ENCODE results near the gene SIK3. TPM values are rescaled to one million over a fixed set of nuclear protein-coding genes. Genes with fewer than 3 reads are reported as not detected.
"Not testable (repeated sequence)": the region's sequence is repeated elsewhere in the genome, so short reads cannot be mapped to it uniquely, and the experiment has no call there.

SIK3 gene
- total RNA-seq, 2 donors from 2014 or later, result 37.2 to 43.5 TPM

DNA sequence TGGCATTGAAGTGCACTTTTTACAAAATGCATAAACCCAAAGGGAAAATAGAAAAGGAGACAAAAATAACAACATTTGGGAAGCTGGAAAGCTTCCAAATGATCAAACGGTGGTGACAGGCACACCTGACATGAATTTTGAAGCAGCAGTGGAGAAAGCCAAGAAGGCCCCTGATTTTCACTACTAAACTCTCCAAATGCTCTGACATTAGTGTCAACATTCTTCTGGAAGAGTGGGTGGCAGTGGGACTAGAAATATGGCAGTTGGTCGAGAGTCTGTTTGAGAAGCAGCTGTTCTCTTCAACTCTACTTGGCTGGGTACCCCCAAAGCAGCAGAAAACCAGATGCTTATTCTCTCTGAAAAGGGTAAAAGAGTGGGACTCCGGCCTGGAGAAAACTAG lies 294.2 kb downstream of the SIK3 start:
- Mint-ChIP-seq H3K27ac (no peak overlapping the region), H3K4me3 (no peak overlapping the region)

DNA sequence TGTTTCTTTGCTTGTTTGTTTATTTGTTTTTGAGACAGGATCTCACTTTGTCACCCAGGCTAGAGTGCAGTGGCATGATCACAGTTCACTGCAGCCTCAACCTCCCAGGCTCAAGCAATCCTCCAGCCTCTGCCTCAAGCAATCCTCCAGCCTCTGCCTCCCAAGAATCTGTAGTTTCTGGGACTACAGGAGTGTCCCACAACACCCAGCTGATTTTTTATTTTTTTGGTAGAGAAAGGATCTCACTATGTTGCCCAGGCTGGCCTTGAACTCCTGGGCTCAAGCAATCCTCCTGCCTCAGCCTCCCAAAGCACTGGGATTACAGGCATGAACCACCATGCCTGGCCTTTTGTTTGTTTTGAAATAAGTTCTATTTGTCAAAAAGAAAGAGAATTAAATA lies 296.6 kb downstream of the SIK3 start:
- H3K4me3 Mint-ChIP-seq, result not testable (repeated sequence)
- H3K27me3 Mint-ChIP-seq (ENCODE audit: insufficient read depth), result peaks cover 11% of the 10 kb centered on the region

More for the DNA sequence above, 294.2 kb downstream of the SIK3 start:
- Histone ChIP-seq H3K27ac (ENCODE audit: low read depth, low read length) (no peak overlapping the region), H3K9ac (ENCODE audit: extremely low read depth, low read length, poor library complexity, severe bottlenecking) (no peak overlapping the region), H3K4me3 (ENCODE audit: low read length) (no peak overlapping the region), H3K27me3 (ENCODE audit: control insufficient read depth, insufficient read depth, low read length, poor library complexity, severe bottlenecking) (no peaks in the 10 kb centered on the region), H3K36me3 (ENCODE audit: control insufficient read depth, insufficient read depth, low read length) (no peaks in the 10 kb centered on the region), H3K9me3 (ENCODE audit: control insufficient read depth, low read length) (no peaks in the 10 kb centered on the region), H3K4me1 (ENCODE audit: control insufficient read depth, insufficient read depth, low read length) (peaks cover 5% of the 10 kb centered on the region)
- H3K9me3 Mint-ChIP-seq, result no peaks in the 10 kb centered on the region
- peaks cover 15% of the 10 kb centered on the region for H3K4me1 Mint-ChIP-seq
- peaks cover 11% of the 10 kb centered on the region for H3K27me3 Mint-ChIP-seq (ENCODE audit: insufficient read depth)
- H3K36me3 Mint-ChIP-seq (ENCODE audit: low read depth), result no peaks in the 10 kb centered on the region
- TF ChIP-seq, protein P1, sequence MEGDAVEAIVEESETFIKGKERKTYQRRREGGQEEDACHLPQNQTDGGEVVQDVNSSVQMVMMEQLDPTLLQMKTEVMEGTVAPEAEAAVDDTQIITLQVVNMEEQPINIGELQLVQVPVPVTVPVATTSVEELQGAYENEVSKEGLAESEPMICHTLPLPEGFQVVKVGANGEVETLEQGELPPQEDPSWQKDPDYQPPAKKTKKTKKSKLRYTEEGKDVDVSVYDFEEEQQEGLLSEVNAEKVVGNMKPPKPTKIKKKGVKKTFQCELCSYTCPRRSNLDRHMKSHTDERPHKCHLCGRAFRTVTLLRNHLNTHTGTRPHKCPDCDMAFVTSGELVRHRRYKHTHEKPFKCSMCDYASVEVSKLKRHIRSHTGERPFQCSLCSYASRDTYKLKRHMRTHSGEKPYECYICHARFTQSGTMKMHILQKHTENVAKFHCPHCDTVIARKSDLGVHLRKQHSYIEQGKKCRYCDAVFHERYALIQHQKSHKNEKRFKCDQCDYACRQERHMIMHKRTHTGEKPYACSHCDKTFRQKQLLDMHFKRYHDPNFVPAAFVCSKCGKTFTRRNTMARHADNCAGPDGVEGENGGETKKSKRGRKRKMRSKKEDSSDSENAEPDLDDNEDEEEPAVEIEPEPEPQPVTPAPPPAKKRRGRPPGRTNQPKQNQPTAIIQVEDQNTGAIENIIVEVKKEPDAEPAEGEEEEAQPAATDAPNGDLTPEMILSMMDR (conservative IDR thresholded peaks at IDR 0.05), result no peak
- 89 to 93% methylated on average over 3 of the region's 3 CpGs for WGBS, 2 experiments (ENCODE audit: insufficient coverage in 1 of 2, insufficient read length in 1 of 2)
- no peak for DNase-seq

DNA sequence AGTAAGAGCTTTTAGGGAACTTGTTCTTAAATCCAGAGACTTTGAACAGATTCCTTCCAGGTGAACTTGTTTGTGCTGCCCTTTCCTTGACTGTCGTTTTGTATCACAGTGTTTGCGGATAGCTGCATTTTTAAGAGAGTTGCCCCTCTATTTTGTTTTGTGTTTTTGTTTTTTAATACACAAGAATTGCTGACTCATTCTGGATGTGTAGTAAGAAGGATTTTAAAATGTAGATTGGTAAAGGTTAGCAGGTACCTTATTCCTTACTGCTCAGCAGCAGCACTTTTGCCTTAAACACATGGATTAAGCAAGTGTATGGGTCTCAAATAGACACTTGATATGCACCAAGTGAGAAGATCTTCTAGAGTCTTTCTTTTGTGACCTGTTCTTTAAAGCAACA lies 297.6 kb downstream of the SIK3 start:
- Mint-ChIP-seq H3K36me3 (ENCODE audit: low read depth) (no peaks in the 10 kb centered on the region), H3K4me1 (no peaks in the 10 kb centered on the region), H3K27me3 (ENCODE audit: insufficient read depth) (peaks cover 11% of the 10 kb centered on the region), H3K27ac (no peak overlapping the region), H3K9me3 (no peaks in the 10 kb centered on the region), H3K4me3 (no peak overlapping the region)
- H3K9ac ChIP-seq (ENCODE audit: extremely low read depth, low read length, poor library complexity, severe bottlenecking), result no peak overlapping the region
- no peaks in the 10 kb centered on the region for H3K9me3 ChIP-seq (ENCODE audit: control insufficient read depth, low read length)
- H3K27ac ChIP-seq (ENCODE audit: low read depth, low read length), result no peak overlapping the region
- H3K4me3 ChIP-seq (ENCODE audit: low read length), result no peak overlapping the region
- WGBS, 2 experiments (ENCODE audit: insufficient coverage in 1 of 2, insufficient read length in 1 of 2), result 75 to 93% methylated on average over 2 of the region's 2 CpGs
- DNase-seq, result no peak
- no peaks in the 10 kb centered on the region for H3K27me3 ChIP-seq (ENCODE audit: control insufficient read depth, insufficient read depth, low read length, poor library complexity, severe bottlenecking)
- H3K36me3 ChIP-seq (ENCODE audit: control insufficient read depth, insufficient read depth, low read length), result no peaks in the 10 kb centered on the region
- H3K4me1 ChIP-seq (ENCODE audit: control insufficient read depth, insufficient read depth, low read length), result no peaks in the 10 kb centered on the region
- TF ChIP-seq, protein P1 (conservative IDR thresholded peaks at IDR 0.05), result no peak

More for the DNA sequence above, 296.6 kb downstream of the SIK3 start:
- not testable (repeated sequence) for H3K36me3 Mint-ChIP-seq (ENCODE audit: low read depth); H3K4me1 Mint-ChIP-seq; H3K36me3 ChIP-seq (ENCODE audit: control insufficient read depth, insufficient read depth, low read length); H3K27ac Mint-ChIP-seq; H3K27me3 ChIP-seq (ENCODE audit: control insufficient read depth, insufficient read depth, low read length, poor library complexity, severe bottlenecking); H3K9me3 Mint-ChIP-seq; DNase-seq; H3K9me3 ChIP-seq (ENCODE audit: control insufficient read depth, low read length); H3K4me1 ChIP-seq (ENCODE audit: control insufficient read depth, insufficient read depth, low read length); H3K9ac ChIP-seq (ENCODE audit: extremely low read depth, low read length, poor library complexity, severe bottlenecking); H3K4me3 ChIP-seq (ENCODE audit: low read length); H3K27ac ChIP-seq (ENCODE audit: low read depth, low read length)

DNA sequence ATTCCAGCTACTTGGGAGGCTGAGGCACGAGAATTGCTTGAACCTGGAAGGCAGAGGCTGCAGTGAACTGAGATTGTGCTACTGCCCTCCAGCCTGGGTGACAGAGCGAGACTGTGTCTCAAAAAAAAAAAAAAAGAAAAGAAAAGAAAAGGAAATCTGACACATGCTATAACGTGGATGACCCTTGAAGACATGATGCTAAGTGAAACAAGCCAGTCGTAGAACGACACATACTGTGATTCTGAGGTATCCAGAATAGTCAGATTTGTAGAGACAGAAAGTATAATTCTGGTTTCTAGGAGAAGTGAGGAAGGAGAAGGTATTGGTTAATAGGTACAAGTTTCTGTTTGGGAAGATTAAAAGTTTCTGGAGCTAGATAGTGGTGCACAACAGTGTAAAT lies 299.9 kb downstream of the SIK3 start:
- Mint-ChIP-seq H3K4me3 (no peak overlapping the region), H3K27ac (no peak overlapping the region), H3K36me3 (ENCODE audit: low read depth) (no peaks in the 10 kb centered on the region), H3K27me3 (ENCODE audit: insufficient read depth) (peaks cover 3% of the 10 kb centered on the region), H3K4me1 (no peaks in the 10 kb centered on the region), H3K9me3 (no peaks in the 10 kb centered on the region)
- Histone ChIP-seq H3K9ac (ENCODE audit: extremely low read depth, low read length, poor library complexity, severe bottlenecking) (no peak overlapping the region), H3K27ac (ENCODE audit: low read depth, low read length) (no peak overlapping the region), H3K27me3 (ENCODE audit: control insufficient read depth, insufficient read depth, low read length, poor library complexity, severe bottlenecking) (no peaks in the 10 kb centered on the region), H3K4me3 (ENCODE audit: low read length) (no peak overlapping the region), H3K4me1 (ENCODE audit: control insufficient read depth, insufficient read depth, low read length) (no peaks in the 10 kb centered on the region), H3K9me3 (ENCODE audit: control insufficient read depth, low read length) (no peaks in the 10 kb centered on the region), H3K36me3 (ENCODE audit: control insufficient read depth, insufficient read depth, low read length) (no peaks in the 10 kb centered on the region)
- 93% methylated on average over 5 of the region's 5 CpGs for WGBS, 2 experiments (ENCODE audit: insufficient coverage in 1 of 2, insufficient read length in 1 of 2)
- DNase-seq, result no peak
- TF ChIP-seq, protein P1 (conservative IDR thresholded peaks at IDR 0.05), result no peak
